ENCODE measurements around the gene SEC22A. TPM values are rescaled to one million over a fixed set of nuclear protein-coding genes. Genes with fewer than 3 reads are reported as not detected.

The SEC22A gene
- total RNA-seq, 2 donors from 2014 or later: 24.7 to 25.3 TPM

- H3K4me1 ChIP-seq (ENCODE audit: control insufficient read depth in 1 of 2, low read depth in 2 of 2): peaks cover 0 to 3% of the 10 kb centered on the region in 2 donors
- H3K4me3 ChIP-seq: no peak overlapping the region
- DNase-seq (ENCODE audit: low spot score) (no peak), ATAC-seq (ENCODE audit: insufficient number of reproducible peaks, low FRiP score, low read depth) (no peak)
- H3K27me3 ChIP-seq (replicated peaks; ENCODE audit: insufficient read depth): no peaks in the 10 kb centered on the region
- no peaks in the 10 kb centered on the region for H3K9me3 ChIP-seq
- no peaks in the 10 kb centered on the region for H3K36me3 ChIP-seq
- H3K27ac ChIP-seq: no peak overlapping the region
- no peak for TF ChIP-seq CTCF (IDR thresholded peaks at IDR 0.05)
These were observed 69.9 kb downstream of the SEC22A start for GRCh38 chr3:123271466-123272159.

GRCh38 chr3:123272547-123272946 is 70.8 kb downstream of the SEC22A start:
- no peak for ATAC-seq (ENCODE audit: insufficient number of reproducible peaks, low FRiP score, low read depth)
- H3K27me3 ChIP-seq (replicated peaks; ENCODE audit: insufficient read depth): no peaks in the 10 kb centered on the region
- H3K36me3 ChIP-seq: no peaks in the 10 kb centered on the region
- no peak overlapping the region for H3K4me3 ChIP-seq
- peaks cover 0 to 3% of the 10 kb centered on the region in 2 donors for H3K4me1 ChIP-seq (ENCODE audit: control insufficient read depth in 1 of 2, low read depth in 2 of 2)
- DNase-seq (ENCODE audit: low spot score): no peak
- H3K27ac ChIP-seq: no peak overlapping the region
- no peaks in the 10 kb centered on the region for H3K9me3 ChIP-seq
- no peak for TF ChIP-seq CTCF (IDR thresholded peaks at IDR 0.05)

- Histone ChIP-seq H3K27ac (no peak overlapping the region), H3K4me3 (no peak overlapping the region), H3K9me3 (no peaks in the 10 kb centered on the region), H3K27me3 (replicated peaks; ENCODE audit: insufficient read depth) (no peaks in the 10 kb centered on the region), H3K36me3 (peaks cover 4% of the 10 kb centered on the region), H3K4me1 (ENCODE audit: control insufficient read depth in 1 of 2, low read depth in 2 of 2) (peaks cover 0 to 3% of the 10 kb centered on the region in 2 donors)
- ATAC-seq (ENCODE audit: insufficient number of reproducible peaks, low FRiP score, low read depth): no peak
- DNase-seq (ENCODE audit: low spot score): no peak
- TF ChIP-seq CTCF (IDR thresholded peaks at IDR 0.05): no peak
These were observed 73.9 kb downstream of the SEC22A start for GRCh38 chr3:123275691-123276090.

GRCh38 chr3:123276346-123277006 is 74.7 kb downstream of the SEC22A start:
- no peak overlapping the region for H3K4me3 ChIP-seq
- no peaks in the 10 kb centered on the region for H3K27me3 ChIP-seq (replicated peaks; ENCODE audit: insufficient read depth)
- H3K4me1 ChIP-seq (ENCODE audit: control insufficient read depth in 1 of 2, low read depth in 2 of 2): peaks cover 0 to 3% of the 10 kb centered on the region in 2 donors
- TF ChIP-seq CTCF (IDR thresholded peaks at IDR 0.05): no peak
- no peak for DNase-seq (ENCODE audit: low spot score)
- no peak overlapping the region for H3K27ac ChIP-seq
- no peak for ATAC-seq (ENCODE audit: insufficient number of reproducible peaks, low FRiP score, low read depth)
- H3K9me3 ChIP-seq: no peaks in the 10 kb centered on the region
- H3K36me3 ChIP-seq: peaks cover 11% of the 10 kb centered on the region

GRCh38 chr3:123277106-123277505 is 75.4 kb downstream of the SEC22A start:
- no peaks in the 10 kb centered on the region for H3K9me3 ChIP-seq
- H3K36me3 ChIP-seq: peaks cover 17% of the 10 kb centered on the region
- peaks cover 0 to 3% of the 10 kb centered on the region in 2 donors for H3K4me1 ChIP-seq (ENCODE audit: control insufficient read depth in 1 of 2, low read depth in 2 of 2)
- no peak for TF ChIP-seq CTCF (IDR thresholded peaks at IDR 0.05)
- H3K27me3 ChIP-seq (replicated peaks; ENCODE audit: insufficient read depth): no peaks in the 10 kb centered on the region
- no peak overlapping the region for H3K4me3 ChIP-seq
- ATAC-seq (ENCODE audit: insufficient number of reproducible peaks, low FRiP score, low read depth) (no peak), DNase-seq (ENCODE audit: low spot score) (no peak)
- H3K27ac ChIP-seq: no peak overlapping the region

Data from thoracic aorta (tissue), 2 donors.